Stimulated activated CD8-positive, alpha-beta memory T cell treated with anti-CD3 and anti-CD28 coated beads, Interleukin-4, amount 100 ng/mL, for 4 hours (primary cell): ENCODE data around the gene CNGA3.
"Not testable (repeated sequence)": the region's sequence is repeated elsewhere in the genome, so short reads cannot be mapped to it uniquely, and the experiment has no call there.

Source experiments
- DNase-seq, 2 donors: peaks; one replicate each; pipeline ENCODE4 v3.0.0-alpha.2; 2020; ENCODE audit warnings: low read depth in 2 of 2, low spot score in 1 of 2

The CNGA3 gene

DNA sequence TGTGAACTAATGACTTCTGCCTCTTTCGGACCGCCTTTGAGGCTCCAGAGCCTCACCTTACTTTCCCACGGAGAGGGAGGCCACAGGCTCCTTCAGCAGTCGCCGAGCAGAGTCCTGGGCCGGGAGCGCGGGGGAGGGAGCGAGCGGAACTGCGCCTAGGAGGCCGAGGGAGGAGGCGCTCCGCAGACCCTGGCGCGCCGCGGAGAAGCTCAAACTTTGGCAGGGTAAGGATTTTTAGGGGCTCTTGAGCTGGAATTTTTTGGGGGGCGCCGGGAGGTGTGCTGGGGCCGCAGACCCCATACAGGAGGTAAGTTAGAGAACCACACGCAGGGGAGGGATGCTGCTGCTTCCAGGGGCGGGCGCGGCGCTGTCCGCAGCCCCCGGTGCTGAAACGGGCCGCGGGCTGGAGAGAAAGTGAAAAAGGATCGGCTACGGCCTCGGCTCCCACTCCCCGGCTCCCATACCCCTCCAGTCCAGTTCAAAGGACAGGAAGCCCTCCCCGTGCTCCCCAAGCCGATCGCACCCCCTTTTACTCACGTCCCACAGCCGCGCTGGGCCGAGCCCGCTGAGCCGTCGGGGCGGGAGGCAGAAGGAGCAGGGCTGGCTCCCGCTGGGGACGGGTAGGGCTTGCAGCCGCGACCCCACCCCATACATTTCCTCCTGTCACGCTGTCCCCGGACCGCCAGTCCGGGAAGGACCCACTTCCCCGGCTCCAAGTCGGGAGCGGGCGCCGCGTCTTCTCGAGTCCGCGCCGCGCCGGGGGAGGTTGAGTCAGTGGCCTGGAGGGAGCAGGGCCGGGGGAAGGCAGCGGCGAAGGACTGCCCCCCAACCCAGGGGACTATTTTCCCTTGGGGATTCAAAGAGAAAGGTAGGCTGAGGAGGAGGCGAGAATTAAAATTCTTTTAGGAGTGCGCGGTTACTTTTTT is at the start of gene CNGA3:
Gene CNGA3, plus strand, starts transcription at position 146 of the 926 bp plus-strand sequence. CDS start 23,520 bp downstream, outside the sequence.
- no peak for DNase-seq

GRCh38 chr2:98297817-98298682 is 48.2 kb upstream of the CNGA3 start:
- DNase-seq, result no peak

- DNase-seq, result no peak
Measured at GRCh38 chr2:98298683-98299164, 47.5 kb upstream of the CNGA3 start.

DNA sequence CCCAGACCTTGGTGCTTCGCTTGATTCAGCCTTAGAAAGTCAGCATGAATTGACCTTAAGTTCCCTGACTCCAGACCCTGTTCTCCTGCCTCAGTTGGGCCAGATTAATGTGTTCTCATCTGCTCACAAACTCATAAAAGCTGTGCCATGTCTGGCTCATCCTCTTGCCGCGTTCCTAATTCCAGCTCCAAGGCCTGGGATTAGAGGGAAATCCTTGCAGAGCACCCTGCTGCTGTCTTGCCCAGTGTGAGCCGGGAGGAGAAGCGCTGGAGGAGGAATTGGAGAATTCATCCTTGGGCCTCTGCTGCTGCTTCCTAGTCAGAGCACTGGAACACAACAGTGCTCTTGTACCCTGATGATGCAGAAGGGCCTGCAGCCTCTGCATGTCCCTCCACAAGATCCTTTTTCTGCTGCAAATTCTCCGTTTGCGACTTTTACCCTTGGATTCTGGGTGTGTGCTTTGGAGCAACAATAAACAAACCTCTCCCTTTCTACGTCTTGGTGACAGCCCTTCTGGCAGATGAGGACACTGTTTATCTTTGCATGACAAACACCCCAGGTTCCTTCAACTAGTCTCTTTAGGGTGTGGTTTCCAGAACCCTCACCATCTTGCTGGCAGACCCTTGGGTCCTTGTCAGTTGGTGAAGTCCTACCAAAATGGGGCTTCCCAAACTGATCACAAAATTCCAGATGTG is 46.9 kb upstream of the CNGA3 start:
- DNase-seq, result no peak

GRCh38 chr2:98300141-98300874 is 45.9 kb upstream of the CNGA3 start:
- DNase-seq, result no peak

DNA sequence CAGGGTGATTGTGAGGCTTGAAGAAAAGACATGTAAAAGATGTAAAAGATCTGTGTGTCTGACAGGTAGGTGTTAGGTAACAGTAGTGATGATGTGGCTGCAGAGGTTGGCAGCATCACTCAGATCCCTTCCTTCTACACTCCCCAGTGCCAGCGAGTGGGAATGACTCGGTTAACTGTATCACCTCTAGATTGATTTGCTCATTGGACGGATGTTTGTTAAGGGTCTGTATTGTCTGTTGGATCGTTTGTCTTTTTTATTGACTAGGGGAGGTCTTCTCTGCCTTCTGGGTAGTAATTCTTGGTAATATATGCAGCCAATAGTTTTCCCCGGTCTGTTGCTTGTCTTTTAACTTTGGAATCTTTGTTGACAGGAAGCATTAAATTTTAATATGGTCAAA is 44.8 kb upstream of the CNGA3 start:
- DNase-seq, result no peak

GRCh38 chr2:98307131-98307696 is 39.0 kb upstream of the CNGA3 start:
- DNase-seq, result not testable (repeated sequence)

GRCh38 chr2:98308068-98308467 is 38.2 kb upstream of the CNGA3 start:
- DNase-seq, result no peak

GRCh38 chr2:98308532-98308931 is 37.7 kb upstream of the CNGA3 start:
- DNase-seq, result no peak

GRCh38 chr2:98309580-98309979 is 36.7 kb upstream of the CNGA3 start:
- DNase-seq, result no peak

DNA sequence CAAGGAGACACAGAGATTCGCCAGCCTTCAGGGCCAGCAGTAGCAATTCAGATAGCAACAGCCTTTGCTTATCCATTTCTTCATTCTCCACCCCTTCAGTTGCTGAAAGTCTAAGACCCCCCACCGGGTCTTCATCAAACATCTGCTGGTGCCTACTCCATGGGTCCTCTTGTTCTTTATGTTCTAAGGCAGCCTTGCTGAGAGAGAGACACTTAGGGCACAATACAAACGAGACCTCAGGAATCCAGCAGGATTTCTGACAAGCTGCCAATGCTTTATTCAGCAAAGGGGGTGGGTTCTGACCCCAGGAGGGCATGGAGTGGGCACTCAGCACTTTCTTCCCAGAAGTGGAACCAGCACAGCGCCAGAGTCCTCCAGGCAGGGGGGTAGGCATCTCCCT is 36.2 kb upstream of the CNGA3 start:
- no peak for DNase-seq

GRCh38 chr2:98311090-98311489 is 35.2 kb upstream of the CNGA3 start:
- no peak for DNase-seq

- no peak for DNase-seq
Measured at GRCh38 chr2:98311771-98312545, 34.3 kb upstream of the CNGA3 start.

DNA sequence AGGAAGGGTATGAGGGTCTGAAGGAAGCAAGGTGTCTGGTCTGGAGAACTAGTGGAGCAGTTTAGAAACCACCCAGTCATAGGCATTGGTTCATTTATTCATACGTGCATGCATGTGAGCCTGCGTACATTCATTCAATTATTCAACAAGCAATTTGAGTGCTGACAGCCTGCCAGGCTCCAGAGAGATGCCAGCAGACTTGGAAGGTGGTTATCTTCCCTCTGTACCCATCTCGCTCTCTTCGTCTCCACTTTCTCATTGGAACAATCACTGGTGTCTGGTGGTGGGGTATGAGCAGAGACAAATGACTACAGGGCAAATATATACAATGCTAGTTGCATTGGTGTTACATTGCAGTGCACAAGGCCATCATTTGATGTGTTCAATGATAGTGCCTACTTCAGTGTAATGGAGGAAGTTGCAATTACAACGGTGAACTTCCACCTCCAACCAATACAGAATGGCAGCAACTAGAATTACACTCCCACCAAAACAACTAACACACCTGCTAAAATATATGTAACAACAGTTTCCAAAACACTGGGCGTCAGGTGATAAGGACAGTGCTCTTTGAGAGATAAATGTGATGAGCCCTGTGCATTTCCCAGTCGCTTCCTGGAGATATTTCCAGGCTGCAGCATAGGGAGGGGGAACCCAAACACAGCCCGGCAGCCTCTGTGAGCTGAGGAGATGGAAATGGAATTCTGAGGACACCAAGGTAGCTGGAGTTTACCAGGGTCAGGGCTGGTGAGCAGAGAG is 32.6 kb upstream of the CNGA3 start:
- no peak for DNase-seq

DNA sequence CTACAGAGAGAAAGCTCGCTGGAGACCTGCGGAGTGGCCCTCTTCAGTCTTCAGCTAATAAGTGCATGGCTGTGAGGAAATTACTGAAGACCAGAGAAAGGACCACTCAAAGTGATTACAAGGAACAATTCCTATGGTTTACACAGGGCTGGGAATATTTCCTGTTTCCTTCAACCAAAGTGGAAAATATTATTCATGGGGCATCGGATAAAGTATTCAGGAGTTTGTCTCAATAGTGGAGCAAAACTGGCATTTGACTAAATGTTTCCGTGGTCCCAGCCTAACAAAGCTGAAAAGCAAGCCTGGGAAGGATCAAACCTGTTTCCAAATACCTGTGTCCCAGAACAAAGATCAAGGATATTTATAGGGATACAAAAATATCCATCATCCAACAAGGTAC is 32.0 kb upstream of the CNGA3 start:
- no peak for DNase-seq

- no peak for DNase-seq
Measured at GRCh38 chr2:98315957-98316356, 30.3 kb upstream of the CNGA3 start.

DNA sequence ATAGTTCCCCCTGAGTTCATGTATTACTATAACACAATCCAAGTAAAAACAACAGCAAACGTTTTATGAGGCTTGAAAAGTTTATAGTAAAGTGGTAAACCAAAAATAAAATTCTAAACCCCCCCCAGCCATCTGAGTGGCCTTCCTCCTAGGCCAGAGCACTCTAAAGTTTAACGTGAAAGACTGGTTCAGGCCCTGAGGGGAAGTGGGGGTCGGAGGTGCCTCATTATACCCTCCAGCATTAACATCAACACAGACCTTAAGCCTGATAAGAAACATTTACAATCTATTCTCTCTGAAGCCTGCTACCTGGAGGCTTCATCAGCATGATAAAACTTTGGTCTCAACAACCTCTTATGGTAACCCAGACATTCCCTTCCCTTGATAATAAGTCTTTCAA is 29.0 kb upstream of the CNGA3 start:
- no peak for DNase-seq

DNA sequence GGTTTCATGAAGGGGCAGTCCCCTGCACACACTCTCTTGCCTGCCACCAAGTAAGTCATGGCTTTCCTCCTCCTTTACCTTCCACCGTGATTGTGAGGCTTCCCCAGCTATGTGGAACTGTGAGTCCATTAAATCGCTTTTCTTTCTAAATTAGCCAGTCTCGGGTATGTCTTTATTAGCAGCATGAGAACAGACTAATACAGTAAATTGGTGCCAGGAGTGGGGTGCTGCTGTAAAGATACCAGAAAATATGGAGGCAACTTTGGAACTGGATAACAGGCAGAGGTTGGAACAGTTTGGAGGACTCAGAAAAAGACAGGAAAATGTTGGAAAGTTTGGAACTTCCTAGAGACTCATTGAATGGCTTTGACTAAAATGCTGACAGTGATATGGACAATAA is 26.1 kb upstream of the CNGA3 start:
- DNase-seq, result not testable (repeated sequence)

- no peak for DNase-seq
Measured at GRCh38 chr2:98324181-98324580, 22.1 kb upstream of the CNGA3 start.
